ENCODE results near the gene VSIG10L2.

The VSIG10L2 gene

GRCh38 chr11:125943661-125944349, 2.0 kb upstream of the VSIG10L2 start:
- DNase-seq (ENCODE audit: low read depth, low spot score): no peak
- H3K4me3 ChIP-seq (ENCODE audit: low read depth, low read length): no peak overlapping the region
- ChIA-PET CTCF (interaction anchor here (1.1 to 8.8 kb wide), 9 partner anchors 14 to 255 kb away, joined by 3 to 109 read pairs (median 6); no protein-coding TSS in a partner anchor), POLR2A (interaction anchor here (0.7 kb wide), 1 partner anchor 264 kb away, joined by 3 read pairs; no protein-coding TSS in a partner anchor)
- TF ChIP-seq CTCF (IDR thresholded peaks at IDR 0.05; ENCODE audit: insufficient read depth, low read length, missing control alignments): no peak

DNA sequence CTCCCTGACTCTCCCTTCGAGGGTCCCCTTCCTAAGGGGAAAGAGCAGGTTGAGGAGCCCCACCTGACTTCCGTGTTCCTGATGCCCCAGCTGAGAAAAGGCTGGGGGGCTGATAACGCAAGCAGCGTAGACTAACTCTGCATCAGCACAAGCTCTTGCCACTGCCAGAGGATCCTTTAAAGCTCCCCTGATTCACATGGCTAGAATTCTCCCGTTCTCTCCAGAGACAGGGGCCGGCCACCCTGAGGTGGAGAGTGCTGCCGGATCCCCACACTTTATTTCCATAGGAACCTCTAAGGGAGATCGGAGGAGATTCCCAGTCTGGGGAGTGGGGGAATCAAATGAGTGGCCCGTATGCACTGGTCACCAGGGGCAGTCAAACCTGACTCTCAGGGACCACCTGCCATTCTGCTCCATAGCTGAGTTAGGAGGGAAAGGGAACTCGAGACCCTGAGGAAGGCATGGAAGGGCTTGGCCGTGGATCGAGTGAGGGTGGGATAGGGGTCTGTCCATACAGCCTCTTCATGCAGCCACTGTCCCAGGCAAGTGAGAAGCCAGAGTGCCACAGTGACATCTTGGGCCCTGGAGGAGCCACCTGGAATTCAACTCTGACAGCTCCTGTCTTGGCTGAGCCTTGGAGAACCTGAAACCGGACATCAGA, 1.4 kb upstream of the VSIG10L2 start:
- ChIA-PET POLR2A (interaction anchor here (0.7 kb wide), 1 partner anchor 263 kb away, joined by 3 read pairs; no protein-coding TSS in a partner anchor), CTCF (interaction anchor here (1.1 to 8.8 kb wide), 3 partner anchors 15 to 250 kb away, joined by 4 to 109 read pairs (median 4); no protein-coding TSS in a partner anchor)
- no peak for TF ChIP-seq CTCF (IDR thresholded peaks at IDR 0.05; ENCODE audit: insufficient read depth, low read length, missing control alignments)
- DNase-seq (ENCODE audit: low read depth, low spot score): no peak
- H3K4me3 ChIP-seq (ENCODE audit: low read depth, low read length): no peak overlapping the region

- DNase-seq (ENCODE audit: low read depth, low spot score): no peak
- ChIA-PET CTCF (interaction anchor here (1.1 to 8.8 kb wide), 3 partner anchors 16 to 249 kb away, joined by 4 to 109 read pairs (median 4); no protein-coding TSS in a partner anchor), POLR2A (no interaction called here)
- H3K4me3 ChIP-seq (ENCODE audit: low read depth, low read length): no peak overlapping the region
- no peak for TF ChIP-seq CTCF (IDR thresholded peaks at IDR 0.05; ENCODE audit: insufficient read depth, low read length, missing control alignments)
Measured at GRCh38 chr11:125945011-125945796, 640 bp upstream of the VSIG10L2 start.

DNA sequence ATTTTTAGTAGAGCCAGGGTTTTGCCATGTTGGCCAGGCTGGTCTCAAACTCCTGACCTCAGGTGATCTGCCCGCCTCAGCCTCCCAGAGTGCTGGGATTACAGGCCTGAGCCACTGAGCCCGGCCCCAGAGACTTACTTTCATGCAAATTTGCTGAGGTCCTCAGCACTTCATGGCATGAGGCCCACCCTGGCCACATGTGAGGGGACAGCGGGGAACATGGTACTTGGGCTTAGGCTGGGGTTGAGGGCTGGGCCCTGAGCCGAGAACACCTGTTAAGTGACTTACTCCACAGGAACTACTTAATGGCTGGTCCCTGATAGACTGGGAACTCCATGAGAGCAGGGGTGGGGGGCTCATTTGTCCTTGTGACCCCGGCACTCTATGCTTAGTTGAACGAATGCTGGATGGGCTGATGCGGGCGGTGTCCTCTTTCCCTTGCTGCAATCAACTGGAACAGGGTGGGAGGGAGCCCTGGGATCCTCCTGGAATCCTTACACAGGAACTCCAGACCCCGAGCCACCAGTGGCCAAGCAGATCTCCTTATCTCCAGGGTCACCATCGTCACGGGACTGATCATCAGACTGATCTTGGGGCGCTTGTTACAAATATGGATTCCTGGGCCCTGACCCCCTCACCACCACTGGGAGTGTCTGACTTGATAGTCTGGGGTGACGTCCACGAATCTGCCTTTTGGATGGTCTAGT, 1.0 kb downstream of the VSIG10L2 start:
- POLR2A ChIA-PET: no interaction called here
- CTCF ChIA-PET: no interaction called here
- TF ChIP-seq CTCF (IDR thresholded peaks at IDR 0.05; ENCODE audit: insufficient read depth, low read length, missing control alignments): no peak
- H3K4me3 ChIP-seq (ENCODE audit: low read depth, low read length): no peak overlapping the region
- no peak for DNase-seq (ENCODE audit: low read depth, low spot score)

- no peak for DNase-seq (ENCODE audit: low read depth, low spot score)
- H3K4me3 ChIP-seq (ENCODE audit: low read depth, low read length): no peak overlapping the region
- no peak for TF ChIP-seq CTCF (IDR thresholded peaks at IDR 0.05; ENCODE audit: insufficient read depth, low read length, missing control alignments)
- CTCF ChIA-PET: no interaction called here
- POLR2A ChIA-PET: no interaction called here
Measured at GRCh38 chr11:125947419-125948277, 1.8 kb downstream of the VSIG10L2 start.
